ENCODE data around the gene XKR3.

GRCh38 chr22:16793831-16794230, 31.4 kb downstream of the XKR3 start:
- TF ChIP-seq EZH2 (IDR thresholded peaks at IDR 0.05; ENCODE audit: borderline replicate concordance, insufficient read depth, low read depth, low read length, poor library complexity, severe bottlenecking), result no peak
- TF ChIP-seq CTCF (IDR thresholded peaks at IDR 0.05), result no peak

Data from B cell (primary cell).